Psoas muscle (tissue), 8 donors: Measurements from ENCODE around the gene STK17A. TPM values are rescaled to one million over a fixed set of nuclear protein-coding genes. Genes with fewer than 3 reads are reported as not detected.

Experiments used
- ATAC-seq, 4 donors: fragments of 200-7000 bp; cut with Tn5 transposase; one replicate each; pipeline ENCODE4 v1.9.1; 2020; ENCODE audit warnings: moderate library complexity in 3 of 4, mild to moderate bottlenecking in 2 of 4
- DNase-seq, 2 donors: peaks; one replicate each; pipeline ENCODE4 v3.0.0-alpha.2; 2020
- H3K27ac ChIP-seq: fragments of 200-600 bp; one replicate; pipeline ENCODE4 v1.8.0; 2022
- H3K27me3 ChIP-seq, 3 donors: fragments of 200-600 bp in 1 of 3; one replicate each; pipeline versions ENCODE4 v1.6.1 to v1.8.0; 2013 to 2022; ENCODE audit warnings: low read length in 2 of 3, mild to moderate bottlenecking in 2 of 3, moderate library complexity in 1 of 3; ENCODE audit not compliant: insufficient read depth in 3 of 3
- H3K36me3 ChIP-seq, 2 donors: fragments of 200-600 bp in 1 of 2; one replicate each; pipeline versions ENCODE4 v1.6.1 to v1.8.0; 2013 to 2022; ENCODE audit warnings: low read depth in 1 of 2, mild to moderate bottlenecking in 1 of 2, moderate library complexity in 1 of 2; ENCODE audit not compliant: insufficient read depth in 1 of 2
- H3K4me1 ChIP-seq: fragments of 200-600 bp; one replicate; pipeline ENCODE4 v1.8.0; 2022
- H3K4me3 ChIP-seq: fragments of 200-600 bp; one replicate; pipeline ENCODE4 v1.8.0; 2022; ENCODE audit warnings: mild to moderate bottlenecking
- H3K9me3 ChIP-seq: fragments of 200-600 bp; one replicate; pipeline ENCODE4 v1.8.0; 2022
- WGBS, 3 donors: extraction: QIAGEN DNeasy Blood & Tissue Kit; methylation state at CpG; one replicate each; pipeline versions ENCODE4 v1.1.6 to v1.1.7; 2013; 5-methylcytosine and 5-hydroxymethylcytosine counted together
- intact Hi-C, 2 donors: fragments of 100-400 bp; cut with DNase I; formaldehyde crosslinking; loops; one replicate each; pipeline versions ENCODE4 v1.11.0 to v1.14.2; 2022
- polyA plus RNA-seq, 3 donors: library from polyadenylated mRNA; stranded (reverse); fragments of 200-250 nt; gene quantifications; one replicate each; pipeline ENCODE4 v1.2.3, GENCODE V29; 2013
- total RNA-seq, 4 donors: library from RNA; stranded (reverse); fragmentation: NEBNext Ultra II Directional in 2 of 4; extraction: Animal tissue kit (Norgen Biotek cat#: 25700) in 2 of 4; gene quantifications; one replicate each; pipeline versions ENCODE4 v1.2.1 to v1.2.4, GENCODE V29; 2021 to 2023
- TF ChIP-seq, protein P1 (sequence below): fragments of 200-600 bp; IDR thresholded peaks from one replicate; pipeline ENCODE4 v1.8.0; 2022; ENCODE audit warnings: antibody characterized with exemption
- donor health status: healthy with polysubstance abuse.
- donor health status: DM: no; HTN: no; CAD: no; lungs with moderate emphysema.
- donor health status: Bipolar disorder and iron deficiency.
- donor health status: healthy.
- donor health status: DM: yes; HTN: yes; CAD: no.
- donor health status: DM: no; HTN: no; CAD: no.
- donor health status: DM: no; HTN: no; CAD: no.
- donor health status: DM: yes; HTN: yes; CAD: no.

The STK17A gene
- total and polyA plus RNA-seq, 7 donors, result 16.5 to 47.5 (median 21.4) TPM

DNA sequence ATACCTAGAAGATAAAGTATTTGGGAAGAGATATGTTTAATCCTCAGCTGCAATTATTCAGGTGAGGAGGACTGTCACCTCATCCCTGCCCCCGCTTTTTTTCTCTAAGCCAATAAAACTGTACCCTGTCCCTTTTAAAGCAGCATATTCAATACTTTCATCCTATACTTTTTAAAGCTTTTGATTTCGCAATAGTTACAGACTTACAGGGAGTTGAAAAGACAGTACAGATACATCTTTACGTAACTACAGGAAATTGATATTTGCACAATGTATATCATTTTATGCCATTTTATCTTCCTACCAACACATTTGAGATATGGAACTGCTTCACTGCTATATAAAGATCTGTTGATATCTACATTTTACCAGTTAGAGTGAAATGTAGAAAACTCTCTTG is 47.6 kb downstream of the STK17A start:
- intact Hi-C loops, result no loop called here
- no peak overlapping the region for H3K27ac ChIP-seq
- no peaks in the 10 kb centered on the region for H3K27me3 ChIP-seq
- H3K4me3 ChIP-seq, result no peak overlapping the region
- no peaks in the 10 kb centered on the region for H3K9me3 ChIP-seq
- DNase-seq (no peak), ATAC-seq (no peak)
- H3K36me3 ChIP-seq, result peaks cover 9 to 64% of the 10 kb centered on the region in 2 donors
- 69 to 96% (median 95%) methylated on average over 3 of the region's 3 CpGs for WGBS, 3 donors
- TF ChIP-seq, protein P1, sequence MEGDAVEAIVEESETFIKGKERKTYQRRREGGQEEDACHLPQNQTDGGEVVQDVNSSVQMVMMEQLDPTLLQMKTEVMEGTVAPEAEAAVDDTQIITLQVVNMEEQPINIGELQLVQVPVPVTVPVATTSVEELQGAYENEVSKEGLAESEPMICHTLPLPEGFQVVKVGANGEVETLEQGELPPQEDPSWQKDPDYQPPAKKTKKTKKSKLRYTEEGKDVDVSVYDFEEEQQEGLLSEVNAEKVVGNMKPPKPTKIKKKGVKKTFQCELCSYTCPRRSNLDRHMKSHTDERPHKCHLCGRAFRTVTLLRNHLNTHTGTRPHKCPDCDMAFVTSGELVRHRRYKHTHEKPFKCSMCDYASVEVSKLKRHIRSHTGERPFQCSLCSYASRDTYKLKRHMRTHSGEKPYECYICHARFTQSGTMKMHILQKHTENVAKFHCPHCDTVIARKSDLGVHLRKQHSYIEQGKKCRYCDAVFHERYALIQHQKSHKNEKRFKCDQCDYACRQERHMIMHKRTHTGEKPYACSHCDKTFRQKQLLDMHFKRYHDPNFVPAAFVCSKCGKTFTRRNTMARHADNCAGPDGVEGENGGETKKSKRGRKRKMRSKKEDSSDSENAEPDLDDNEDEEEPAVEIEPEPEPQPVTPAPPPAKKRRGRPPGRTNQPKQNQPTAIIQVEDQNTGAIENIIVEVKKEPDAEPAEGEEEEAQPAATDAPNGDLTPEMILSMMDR, result no peak
- no peaks in the 10 kb centered on the region for H3K4me1 ChIP-seq

DNA sequence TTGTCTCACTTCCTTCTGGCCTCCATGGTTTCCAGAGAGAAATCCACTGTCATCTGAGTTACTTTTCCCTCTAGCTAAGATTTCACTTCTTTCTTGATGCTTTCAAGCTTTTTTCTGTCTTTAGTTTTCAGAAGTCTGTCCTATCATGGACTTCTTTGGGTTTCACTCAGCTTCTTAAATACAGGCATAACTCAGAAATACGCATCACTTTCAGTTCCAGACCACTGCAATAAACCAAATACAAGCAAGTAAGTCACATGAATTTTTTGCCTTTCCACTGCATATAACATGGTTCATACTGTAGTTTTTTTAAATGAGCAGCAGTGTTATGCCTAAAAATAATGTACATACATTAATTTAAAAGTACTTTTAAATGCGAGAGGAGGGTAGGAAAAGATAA is 48.7 kb downstream of the STK17A start:
- ATAC-seq (no peak), DNase-seq (no peak)
- TF ChIP-seq, protein P1, result no peak
- H3K4me3 ChIP-seq, result no peak overlapping the region
- no peak overlapping the region for H3K27ac ChIP-seq
- no peaks in the 10 kb centered on the region for H3K9me3 ChIP-seq
- 95 to 98% (median 97%) methylated on average over 2 of the region's 2 CpGs for WGBS, 3 donors
- intact Hi-C loops, result no loop called here
- no peaks in the 10 kb centered on the region for H3K27me3 ChIP-seq
- no peaks in the 10 kb centered on the region for H3K4me1 ChIP-seq
- H3K36me3 ChIP-seq, result peaks cover 9 to 68% of the 10 kb centered on the region in 2 donors

DNA sequence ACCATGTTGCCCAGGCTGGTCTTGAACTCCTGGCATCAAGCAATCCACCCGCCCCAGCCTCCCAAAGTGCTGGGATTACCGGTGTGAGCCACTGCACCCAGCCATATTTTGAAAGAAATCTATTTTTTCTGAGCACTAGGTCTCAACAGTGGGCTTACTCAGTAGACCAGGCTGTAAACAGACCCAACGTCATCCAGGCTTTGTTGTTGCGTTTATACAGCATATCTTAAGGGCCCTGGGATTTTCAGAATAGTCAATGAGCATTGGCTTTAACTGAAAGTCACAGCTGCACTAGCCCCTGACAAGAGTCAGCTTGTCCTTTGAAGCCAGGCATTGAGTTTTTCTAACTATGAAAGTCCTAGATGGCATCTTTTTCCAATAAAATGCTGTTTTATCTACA is 49.8 kb downstream of the STK17A start:
- TF ChIP-seq, protein P1, result no peak
- Histone ChIP-seq H3K27me3 (no peaks in the 10 kb centered on the region), H3K27ac (no peak overlapping the region), H3K9me3 (no peaks in the 10 kb centered on the region), H3K4me1 (no peaks in the 10 kb centered on the region), H3K4me3 (no peak overlapping the region), H3K36me3 (peaks cover 12 to 68% of the 10 kb centered on the region in 2 donors)
- no peak for ATAC-seq
- DNase-seq, result no peak
- intact Hi-C loops, result no loop called here
- whole genome bisulfite sequencing, 3 donors, result 89 to 91% (median 89%) methylated on average over 4 of the region's 4 CpGs

DNA sequence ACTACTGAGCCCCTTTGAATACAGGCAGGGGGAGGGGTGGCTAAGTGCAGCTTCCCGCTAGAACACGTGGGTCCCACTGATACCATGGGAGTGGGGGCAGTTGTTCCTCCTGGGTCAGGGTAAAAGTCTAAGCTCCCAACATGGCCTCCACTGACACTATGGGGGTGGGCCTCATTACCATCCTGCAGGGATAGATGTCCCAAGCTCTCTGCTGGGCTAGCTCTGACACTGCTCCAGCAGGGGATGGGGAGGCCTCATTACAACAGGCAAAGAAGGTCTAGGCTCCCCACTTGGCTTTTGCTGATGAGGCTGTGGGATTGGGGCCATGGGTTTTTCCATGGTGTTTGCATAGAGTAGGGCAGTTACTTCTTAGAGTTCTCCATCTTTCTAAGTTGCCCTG is 51.5 kb downstream of the STK17A start:
- Histone ChIP-seq H3K27me3 (no peaks in the 10 kb centered on the region), H3K9me3 (no peaks in the 10 kb centered on the region), H3K36me3 (peaks cover 12 to 75% of the 10 kb centered on the region in 2 donors), H3K4me1 (no peaks in the 10 kb centered on the region), H3K4me3 (no peak overlapping the region), H3K27ac (no peak overlapping the region)
- DNase-seq, result no peak
- TF ChIP-seq, protein P1, result no peak
- intact Hi-C loops, result no loop called here
- ATAC-seq, result peak in 1 of 4 donors; percentile 35
- 94 to 100% (median 98%) methylated on average over 2 of the region's 2 CpGs for WGBS, 3 donors

DNA sequence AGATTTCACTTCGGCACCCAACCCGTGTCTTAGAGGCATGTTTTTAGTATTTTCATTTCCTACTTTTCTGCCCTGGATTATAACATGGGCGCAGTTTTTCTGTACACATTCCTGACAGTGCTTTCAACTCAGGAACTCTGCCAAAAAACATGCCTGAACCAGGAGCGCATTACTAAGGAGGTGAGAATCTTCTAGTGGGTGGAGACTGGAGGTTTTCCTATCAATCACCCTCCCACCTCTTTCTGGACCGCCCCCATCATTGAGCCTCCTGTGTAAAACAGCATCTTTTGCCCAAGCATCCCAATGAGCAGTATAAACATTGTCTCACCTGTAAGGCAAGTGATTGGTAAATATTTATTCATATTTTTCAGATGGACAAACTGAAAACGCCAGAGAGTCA is 53.2 kb downstream of the STK17A start:
- intact Hi-C loops, result no loop called here
- TF ChIP-seq, protein P1, result no peak
- Histone ChIP-seq H3K4me1 (no peaks in the 10 kb centered on the region), H3K36me3 (peaks cover 12 to 89% of the 10 kb centered on the region in 2 donors), H3K9me3 (no peaks in the 10 kb centered on the region), H3K4me3 (no peak overlapping the region), H3K27ac (no peak overlapping the region), H3K27me3 (no peaks in the 10 kb centered on the region)
- no peak for DNase-seq
- WGBS, 3 donors, result 90% methylated on average over 6 of the region's 6 CpGs
- ATAC-seq, result no peak
